GM21576 (cell line): Measurements from ENCODE around the gene RPS19.

Source experiments
- ATAC-seq: cut with Tn5 transposase; IDR thresholded peaks from one replicate; pipeline ENCODE4 v1.9.1; 2021; ENCODE audit warnings: mild to moderate bottlenecking, moderate library complexity; ENCODE audit not compliant: unreplicated experiment

The RPS19 gene

GRCh38 chr19:41897181-41897580 is 37.1 kb downstream of the RPS19 start:
- no peak for ATAC-seq

- no peak for ATAC-seq
Measured at GRCh38 chr19:41897820-41898219, 37.8 kb downstream of the RPS19 start.

GRCh38 chr19:41898235-41898634 is 38.2 kb downstream of the RPS19 start:
- ATAC-seq, result no peak

GRCh38 chr19:41901707-41902360 is 41.8 kb downstream of the RPS19 start:
- no peak for ATAC-seq

GRCh38 chr19:41902594-41902993 is 42.5 kb downstream of the RPS19 start:
- no peak for ATAC-seq

- no peak for ATAC-seq
Measured at GRCh38 chr19:41903193-41903953, 43.3 kb downstream of the RPS19 start.

- no peak for ATAC-seq
Measured at GRCh38 chr19:41904118-41904870, 44.2 kb downstream of the RPS19 start.

- ATAC-seq, result no peak
Measured at GRCh38 chr19:41905273-41906002, 45.4 kb downstream of the RPS19 start.

- no peak for ATAC-seq
Measured at GRCh38 chr19:41906271-41906670, 46.2 kb downstream of the RPS19 start.

- ATAC-seq, result no peak
Measured at GRCh38 chr19:41906916-41907680, 47.0 kb downstream of the RPS19 start.

GRCh38 chr19:41907994-41908615 is 48.0 kb downstream of the RPS19 start:
- ATAC-seq, result no peak

GRCh38 chr19:41908724-41909464 is 48.8 kb downstream of the RPS19 start:
- no peak for ATAC-seq

- no peak for ATAC-seq
Measured at GRCh38 chr19:41909706-41910105, 49.7 kb downstream of the RPS19 start.

- ATAC-seq, result no peak
Measured at GRCh38 chr19:41910240-41910991, 50.4 kb downstream of the RPS19 start.

- no peak for ATAC-seq
Measured at GRCh38 chr19:41910992-41911888, 51.2 kb downstream of the RPS19 start.

- no peak for ATAC-seq
Measured at GRCh38 chr19:41911889-41912731, 52.1 kb downstream of the RPS19 start.
